Osteocyte (in vitro differentiated cells): Measurements from ENCODE around the gene PMS1. TPM values are rescaled to one million over a fixed set of nuclear protein-coding genes. Genes with fewer than 3 reads are reported as not detected.

Experiments
- DNase-seq: peaks from one replicate; pipeline ENCODE4 v3.0.0; 2021; ENCODE audit warnings: mixed read lengths; ENCODE audit not compliant: unreplicated experiment; ENCODE audit errors: extremely low spot score
- H3K27ac Mint-ChIP-seq: one replicate; pipeline ENCODE4 v1.8.0; 2021; ENCODE audit warnings: mild to moderate bottlenecking, mixed read lengths; ENCODE audit not compliant: unreplicated experiment
- H3K27me3 Mint-ChIP-seq: one replicate; pipeline ENCODE4 v1.8.0; 2021; ENCODE audit warnings: mixed read lengths; ENCODE audit not compliant: unreplicated experiment
- H3K36me3 Mint-ChIP-seq: one replicate; pipeline ENCODE4 v1.8.0; 2021; ENCODE audit warnings: mixed read lengths; ENCODE audit not compliant: unreplicated experiment
- H3K4me1 Mint-ChIP-seq: one replicate; pipeline ENCODE4 v1.8.0; 2021; ENCODE audit warnings: mixed read lengths; ENCODE audit not compliant: unreplicated experiment
- H3K4me3 Mint-ChIP-seq: one replicate; pipeline ENCODE4 v1.8.0; 2021; ENCODE audit warnings: mild to moderate bottlenecking, moderate library complexity, mixed read lengths; ENCODE audit not compliant: unreplicated experiment
- H3K9me3 Mint-ChIP-seq: one replicate; pipeline ENCODE4 v1.8.0; 2021; ENCODE audit warnings: mixed read lengths; ENCODE audit not compliant: unreplicated experiment
- CTCF ChIP-seq: fragments of 200-600 bp; sonication (generic); IDR thresholded peaks from 2 replicates; pipeline ENCODE4 v1.5.0; 2021; ENCODE audit warnings: antibody characterized with exemption, mild to moderate bottlenecking, moderate library complexity
- total RNA-seq: library from RNA; stranded (reverse); gene quantifications from 2 replicates; pipeline ENCODE4 v1.2.1, GENCODE V29; 2021

The PMS1 gene
- total RNA-seq, 1 donor from 2014 or later, result 36.8 TPM

GRCh38 chr2:189849550-189849949, 65.3 kb downstream of the PMS1 start:
- Mint-ChIP-seq H3K4me1 (peaks cover 11% of the 10 kb centered on the region), H3K9me3 (no peaks in the 10 kb centered on the region), H3K36me3 (peaks cover 35% of the 10 kb centered on the region), H3K4me3 (no peak overlapping the region), H3K27me3 (no peaks in the 10 kb centered on the region), H3K27ac (no peak overlapping the region)
- DNase-seq, result no peak
- TF ChIP-seq CTCF, result no peak

DNA sequence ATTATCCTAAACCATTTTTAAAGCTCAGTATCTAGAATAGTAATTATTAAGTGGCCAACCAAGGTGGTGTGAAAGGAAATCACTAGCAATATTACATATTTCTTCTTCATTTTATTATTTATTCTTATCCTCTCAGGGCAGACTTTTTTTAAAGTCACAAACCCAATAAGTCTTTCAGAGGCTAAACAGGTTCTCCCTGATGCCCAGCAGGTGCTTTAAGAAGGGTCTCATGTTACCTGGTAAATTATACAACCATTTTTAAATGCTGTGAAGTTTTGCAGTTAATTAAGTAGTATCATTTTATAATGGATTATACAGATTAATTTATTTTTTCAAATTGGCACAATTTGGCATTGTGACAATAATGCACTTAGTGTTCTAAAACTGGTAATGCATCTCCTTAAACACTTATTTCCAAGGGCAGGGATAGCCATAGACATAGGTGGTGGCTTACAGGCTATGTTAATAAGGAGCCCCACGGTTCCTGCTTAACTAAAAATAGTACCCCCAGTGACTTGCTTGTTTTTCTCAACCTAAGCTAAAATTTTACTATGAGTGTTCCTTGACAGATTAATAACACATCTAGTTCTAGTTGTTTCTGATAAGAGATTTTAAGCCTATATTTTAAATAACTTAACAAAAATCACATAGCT, 67.0 kb downstream of the PMS1 start:
- no peaks in the 10 kb centered on the region for H3K27me3 Mint-ChIP-seq
- peaks cover 45% of the 10 kb centered on the region for H3K36me3 Mint-ChIP-seq
- DNase-seq, result no peak
- no peaks in the 10 kb centered on the region for H3K9me3 Mint-ChIP-seq
- H3K27ac Mint-ChIP-seq, result no peak overlapping the region
- H3K4me3 Mint-ChIP-seq, result no peak overlapping the region
- peaks cover 19% of the 10 kb centered on the region for H3K4me1 Mint-ChIP-seq
- TF ChIP-seq CTCF, result no peak

DNA sequence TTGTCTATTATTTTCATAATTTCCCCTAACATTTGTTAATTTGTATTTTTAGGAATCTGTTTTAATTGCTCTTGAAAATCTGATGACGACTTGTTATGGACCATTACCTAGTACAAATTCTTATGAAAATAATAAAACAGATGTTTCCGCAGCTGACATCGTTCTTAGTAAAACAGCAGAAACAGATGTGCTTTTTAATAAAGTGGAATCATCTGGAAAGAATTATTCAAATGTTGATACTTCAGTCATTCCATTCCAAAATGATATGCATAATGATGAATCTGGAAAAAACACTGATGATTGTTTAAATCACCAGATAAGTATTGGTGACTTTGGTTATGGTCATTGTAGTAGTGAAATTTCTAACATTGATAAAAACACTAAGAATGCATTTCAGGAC, 69.9 kb downstream of the PMS1 start:
- no peak overlapping the region for H3K4me3 Mint-ChIP-seq
- no peak for DNase-seq
- no peak for TF ChIP-seq CTCF
- peaks cover 24% of the 10 kb centered on the region for H3K4me1 Mint-ChIP-seq
- H3K27me3 Mint-ChIP-seq, result no peaks in the 10 kb centered on the region
- H3K27ac Mint-ChIP-seq, result peak overlapping the region; percentile 66
- H3K36me3 Mint-ChIP-seq, result peaks cover 31% of the 10 kb centered on the region
- H3K9me3 Mint-ChIP-seq, result no peaks in the 10 kb centered on the region

- H3K9me3 Mint-ChIP-seq, result no peaks in the 10 kb centered on the region
- no peaks in the 10 kb centered on the region for H3K27me3 Mint-ChIP-seq
- H3K36me3 Mint-ChIP-seq, result peaks cover 29% of the 10 kb centered on the region
Observed at GRCh38 chr2:189854940-189855339, 70.7 kb downstream of the PMS1 start.

DNA sequence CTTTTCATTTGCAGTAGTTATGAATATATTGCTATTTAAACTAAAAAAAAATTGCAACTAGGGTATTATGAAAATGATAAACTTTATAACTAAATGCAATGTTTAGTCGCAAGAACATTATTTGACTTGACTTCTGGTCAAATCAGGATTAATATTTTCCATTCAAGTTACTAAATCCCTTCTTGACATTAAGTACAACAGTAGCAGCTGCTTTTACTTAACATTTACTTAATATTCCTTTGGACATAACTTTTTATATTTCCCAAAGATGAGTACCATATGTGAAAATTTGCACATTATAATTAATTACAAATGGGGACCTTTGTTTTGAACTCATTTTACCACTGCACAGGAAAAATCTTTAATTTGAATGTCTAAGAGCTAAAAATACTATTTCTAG, 74.0 kb downstream of the PMS1 start:
- H3K27me3 Mint-ChIP-seq, result no peaks in the 10 kb centered on the region
- H3K9me3 Mint-ChIP-seq, result peaks cover 8% of the 10 kb centered on the region
- DNase-seq, result no peak
- no peak for TF ChIP-seq CTCF
- H3K4me3 Mint-ChIP-seq, result no peak overlapping the region
- peaks cover 33% of the 10 kb centered on the region for H3K4me1 Mint-ChIP-seq
- H3K36me3 Mint-ChIP-seq, result peaks cover 38% of the 10 kb centered on the region
- no peak overlapping the region for H3K27ac Mint-ChIP-seq

More at GRCh38 chr2:189854940-189855339, 70.7 kb downstream of the PMS1 start:
- peaks cover 31% of the 10 kb centered on the region for H3K4me1 Mint-ChIP-seq
- DNase-seq, result no peak
- H3K4me3 Mint-ChIP-seq, result no peak overlapping the region
- no peak for TF ChIP-seq CTCF
- H3K27ac Mint-ChIP-seq, result peak overlapping the region; percentile 66
